GM12878 (cell line): ENCODE results near the gene TUBA3C.
"Not testable (repeated sequence)": the region's sequence is repeated elsewhere in the genome, so short reads cannot be mapped to it uniquely, and the experiment has no call there.

Experiments used
- CBFB ChIP-seq: IDR thresholded peaks from 2 replicates; pipeline ENCODE4 v1.6.1; 2016; ENCODE audit warnings: antibody characterized with exemption, low read depth
- CTCF ChIP-seq, 3 experiments: IDR thresholded peaks in 2 of 3; conservative IDR thresholded peaks in 1 of 3; 2 replicates each; pipeline ENCODE4 v1.5.1; 2011; ENCODE audit warnings: low read depth in 3 of 3, low read length in 3 of 3, mild to moderate bottlenecking in 3 of 3, control low read depth in 2 of 3, moderate library complexity in 2 of 3, inconsistent platforms in 1 of 3, mixed read lengths in 1 of 3; ENCODE audit not compliant: control insufficient read depth in 2 of 3, insufficient read depth in 1 of 3; ENCODE audit errors: extremely low read depth in 1 of 3
- HDGF ChIP-seq: fragments of 450-650 bp; IDR thresholded peaks from 2 replicates; pipeline ENCODE4 v1.6.1; 2016; ENCODE audit warnings: antibody characterized with exemption
- RBBP5 ChIP-seq: fragments of 200-600 bp; sonication (generic); conservative IDR thresholded peaks from 2 replicates; pipeline ENCODE4 v1.6.1; 2016

- TF ChIP-seq HDGF; RBBP5; CBFB; CTCF (IDR thresholded peaks at IDR 0.05 in 2 of 3, conservative IDR thresholded peaks at IDR 0.05 in 1 of 3; ENCODE audit: control insufficient read depth in 2 of 3, extremely low read depth in 1 of 3, insufficient read depth in 1 of 3, low read depth in 3 of 3, low read length in 3 of 3): not testable (repeated sequence)
These were observed 25.8 kb upstream of the TUBA3C start for GRCh38 chr13:19207413-19207812.
